HL-60/S4 treated with retinoic acid at 250 ng/mL for 4 days and 3 days (cell line): Measurements from ENCODE around the gene EDC3.

ENCODE experiments used
- in situ Hi-C: fragments of 300-500 bp; cut with MboI; formaldehyde crosslinking; loops from 2 replicates; pipeline ENCODE4 v1.7.0; 2022; ENCODE audit warnings: low sequenced_read_pairs

Gene EDC3

DNA sequence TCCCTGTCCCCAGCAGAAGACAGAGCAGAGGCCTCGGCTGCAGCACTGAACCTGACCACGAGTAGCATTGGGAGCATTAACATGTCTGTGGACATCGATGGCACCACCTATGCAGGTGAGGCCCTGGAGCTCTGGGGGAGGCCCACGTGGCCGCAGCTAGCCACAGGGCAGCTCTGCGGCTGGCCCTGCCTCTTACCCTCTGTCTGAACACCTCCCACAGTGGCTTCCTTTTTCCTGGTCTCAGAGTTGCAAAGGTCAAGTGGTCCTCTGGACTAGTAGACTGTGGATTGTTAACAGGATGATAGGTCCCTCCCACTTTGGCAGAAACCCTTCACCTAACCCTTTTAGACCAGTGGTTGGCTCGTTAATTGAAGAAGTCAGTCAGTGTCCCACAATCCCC lies 102.7 kb downstream of the EDC3 start:
- in situ Hi-C loops, result no loop called here

- in situ Hi-C loops, result no loop called here
These were observed 103.6 kb downstream of the EDC3 start for GRCh38 chr15:74592222-74592621.

GRCh38 chr15:74589826-74590225 lies 106.0 kb downstream of the EDC3 start:
- in situ Hi-C loops, result no loop called here

DNA sequence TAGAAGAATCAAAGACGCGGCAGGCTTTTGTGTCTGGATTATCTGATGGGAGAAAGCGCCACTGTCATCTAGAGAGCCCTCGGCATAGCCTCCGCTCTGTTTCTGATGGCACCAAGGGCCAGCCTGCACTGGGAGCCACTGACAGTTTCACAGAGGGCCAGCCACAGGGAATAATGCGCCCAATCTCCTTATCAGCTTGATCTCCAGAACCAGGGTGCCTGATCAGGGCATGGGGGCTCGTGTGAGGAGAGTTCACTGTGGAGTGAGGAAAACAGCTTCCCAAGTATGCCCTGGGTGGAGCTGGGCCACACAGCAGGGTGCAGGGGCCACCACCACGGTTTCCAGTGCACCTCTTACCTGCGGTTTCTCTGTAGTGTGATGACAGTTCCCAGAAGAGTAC lies 110.0 kb downstream of the EDC3 start:
- in situ Hi-C loops, result no loop called here

DNA sequence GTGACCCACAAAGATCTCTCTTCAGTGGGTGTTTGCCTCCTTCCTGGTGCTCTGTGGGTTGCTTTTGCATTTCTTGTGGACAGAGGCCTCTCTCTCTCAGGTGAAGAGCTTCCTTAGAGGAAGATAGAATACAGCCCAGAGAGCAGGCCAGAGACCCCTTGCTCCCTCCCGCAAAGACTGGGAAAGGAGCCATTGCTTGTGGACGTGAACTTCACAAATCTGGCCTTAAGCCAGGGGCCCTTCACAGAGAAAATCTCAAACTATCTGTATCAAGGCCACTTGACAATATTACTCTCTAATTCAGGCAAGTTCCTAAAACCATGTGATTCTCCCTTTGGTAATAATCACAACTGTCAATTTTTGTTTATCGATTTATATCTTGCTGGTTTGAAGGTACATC lies 110.6 kb downstream of the EDC3 start:
- in situ Hi-C loops, result no loop called here

GRCh38 chr15:74584779-74585178 lies 111.0 kb downstream of the EDC3 start:
- in situ Hi-C loops, result no loop called here

GRCh38 chr15:74584204-74584603 lies 111.6 kb downstream of the EDC3 start:
- in situ Hi-C loops, result no loop called here
